Measurements from ENCODE around the gene FER. TPM values are rescaled to one million over a fixed set of nuclear protein-coding genes. Genes with fewer than 3 reads are reported as not detected.

FER gene
- total and polyA plus RNA-seq, 10 of the 15 experiments (the other 5 are each of a cell fraction or from before 2014, with no cell fraction given): 4.4 to 19.1 (median 9.6) TPM

- TF ChIP-seq IRF3 (IDR thresholded peaks at IDR 0.05) (no peak), E2F4 (IDR thresholded peaks at IDR 0.05; ENCODE audit: low read depth, low read length) (no peak), NFYA (IDR thresholded peaks at IDR 0.05; ENCODE audit: borderline replicate concordance, low read depth, low read length) (no peak), FOXM1 (IDR thresholded peaks at IDR 0.05; ENCODE audit: low read depth, low read length) (no peak), E4F1 (IDR thresholded peaks at IDR 0.05; ENCODE audit: borderline replicate concordance, partially characterized antibody) (no peak), NKRF (conservative IDR thresholded peaks at IDR 0.05) (no peak)
These were observed 177.4 kb downstream of the FER start (continued) for GRCh38 chr5:108925073-108925472.
